CD4-positive, alpha-beta T cell (primary cell): ENCODE measurements around the gene CLCN3. TPM values are rescaled to one million over a fixed set of nuclear protein-coding genes. Genes with fewer than 3 reads are reported as not detected.
A peak's percentile ranks its signal among the peaks of the same experiment; 100 is the strongest.

Source experiments
- ATAC-seq: fragments of 200-7000 bp; cut with Tn5 transposase; one replicate; pipeline ENCODE4 v1.10.0; 2022; ENCODE audit warnings: mild to moderate bottlenecking; ENCODE audit not compliant: poor library complexity
- CTCF ChIA-PET: fragments of 350-600 bp; sonication (Branson Sonifier 250); formaldehyde crosslinking; loops from one replicate; lab custom pipeline; 2021; ENCODE audit warnings: antibody characterized with exemption, inconsistent platforms; lab: Charles Lee
- POLR2A ChIA-PET: fragments of 350-600 bp; sonication (Branson Sonifier 250); formaldehyde crosslinking; loops from one replicate; lab custom pipeline; 2021; ENCODE audit warnings: antibody characterized with exemption, inconsistent platforms; lab: Charles Lee
- DNase-seq, 14 experiments: peaks; one replicate each; pipeline ENCODE4 v3.0.0-alpha.2; 2013 to 2020; ENCODE audit warnings: mixed read lengths in 2 of 14
- H3K27ac ChIP-seq, 2 donors: one replicate each; pipeline versions ENCODE4 v1.5.1 to v1.7.0; 2013; ENCODE audit warnings: low read length in 2 of 2, low read depth in 1 of 2, mild to moderate bottlenecking in 1 of 2
- H3K27me3 ChIP-seq, 2 experiments: 1 replicate in 1 of 2; 2 replicates in 1 of 2; pipeline versions ENCODE4 v1.6.1 to v1.7.0; 2013; ENCODE audit warnings: low read length in 2 of 2, control low read depth in 1 of 2, mild to moderate bottlenecking in 1 of 2, moderate library complexity in 1 of 2; ENCODE audit not compliant: insufficient read depth in 2 of 2, control insufficient read depth in 1 of 2
- H3K36me3 ChIP-seq: one replicate; pipeline ENCODE4 v1.6.1; 2013; ENCODE audit warnings: low read length, control low read depth; ENCODE audit not compliant: insufficient read depth
- H3K4me1 ChIP-seq: one replicate; pipeline ENCODE4 v1.6.1; 2013; ENCODE audit warnings: low read length, control low read depth; ENCODE audit not compliant: insufficient read depth
- H3K4me3 ChIP-seq: one replicate; pipeline ENCODE4 v1.5.1; 2013; ENCODE audit warnings: mild to moderate bottlenecking, low read length, moderate library complexity
- H3K9me3 ChIP-seq, 2 experiments: 1 replicate in 1 of 2; 2 replicates in 1 of 2; pipeline versions ENCODE4 v1.6.1 to v1.7.0; 2013; ENCODE audit warnings: low read length in 2 of 2, mild to moderate bottlenecking in 2 of 2, control low read depth in 1 of 2, moderate library complexity in 1 of 2; ENCODE audit not compliant: control insufficient read depth in 1 of 2, insufficient read depth in 1 of 2
- H3K27ac Mint-ChIP-seq: one replicate; pipeline ENCODE4 v1.8.0; 2020; ENCODE audit warnings: mixed read lengths
- H3K27me3 Mint-ChIP-seq: one replicate; pipeline ENCODE4 v1.8.0; 2021; ENCODE audit warnings: mixed read lengths
- H3K36me3 Mint-ChIP-seq: one replicate; pipeline ENCODE4 v1.8.0; 2021; ENCODE audit warnings: low read depth, mixed read lengths
- H3K4me1 Mint-ChIP-seq: one replicate; pipeline ENCODE4 v1.8.0; 2021; ENCODE audit warnings: low read depth, mixed read lengths
- H3K4me3 Mint-ChIP-seq: one replicate; pipeline ENCODE4 v1.8.0; 2020; ENCODE audit warnings: mild to moderate bottlenecking, mixed read lengths
- H3K9me3 Mint-ChIP-seq: one replicate; pipeline ENCODE4 v1.8.0; 2020; ENCODE audit warnings: mixed read lengths
- CTCF ChIP-seq: fragments of 200-600 bp; IDR thresholded peaks from one replicate; pipeline ENCODE4 v1.8.0; 2022; ENCODE audit warnings: antibody characterized with exemption, mild to moderate bottlenecking
- intact Hi-C, 2 experiments: fragments of 100-400 bp; cut with DNase I in 1 of 2; cut with micrococcal nuclease in 1 of 2; formaldehyde crosslinking; loops; one replicate each; pipeline versions ENCODE4 v1.15.1 to v1.9.0; 2023 to 2025; cut with DNase I, micrococcal nuclease
- total RNA-seq, 174 experiments: library from RNA in 2 of 174; stranded (reverse) in 2 of 174; gene quantifications; one replicate each; pipeline ENCODE4 v1.2.3 and lab custom pipeline; 2021 to 2026

Gene CLCN3
- total RNA-seq, 2 experiments from 2014 or later = 9.0 to 9.2 TPM

GRCh38 chr4:169615467-169616106, 4.8 kb upstream of the CLCN3 start:
- H3K4me3 ChIP-seq = no peak overlapping the region
- ChIA-PET POLR2A (no interaction called here), CTCF (no interaction called here)
- no peak for ATAC-seq
- peaks cover 22% of the 10 kb centered on the region for H3K4me1 ChIP-seq
- H3K27ac ChIP-seq = no peak overlapping the region
- Mint-ChIP-seq H3K4me1 (peaks cover 69% of the 10 kb centered on the region), H3K27ac (peak overlapping the region; percentile 49), H3K27me3 (no peaks in the 10 kb centered on the region), H3K36me3 (peaks cover 28% of the 10 kb centered on the region), H3K9me3 (no peaks in the 10 kb centered on the region), H3K4me3 (no peak overlapping the region)
- peak in 1 of 14 experiments; percentile 12 for DNase-seq
- no peaks in the 10 kb centered on the region for H3K36me3 ChIP-seq
- no peak for TF ChIP-seq CTCF
- intact Hi-C loops = loop anchor here in 1 of 2 experiments (5.0 to 10.0 kb wide), 3 partner anchors 432 to 1301 kb away; partner anchors contain the start of gene DDX60
- no peaks in the 10 kb centered on the region for H3K27me3 ChIP-seq
- H3K9me3 ChIP-seq = no peaks in the 10 kb centered on the region

GRCh38 chr4:169616846-169617245, 3.5 kb upstream of the CLCN3 start:
- Mint-ChIP-seq H3K9me3 (no peaks in the 10 kb centered on the region), H3K4me1 (peaks cover 69% of the 10 kb centered on the region), H3K4me3 (peak overlapping the region; percentile 16), H3K36me3 (peaks cover 26% of the 10 kb centered on the region), H3K27me3 (no peaks in the 10 kb centered on the region), H3K27ac (peak overlapping the region; percentile 21)
- POLR2A ChIA-PET = no interaction called here
- no peak for TF ChIP-seq CTCF
- H3K36me3 ChIP-seq = no peaks in the 10 kb centered on the region
- CTCF ChIA-PET = no interaction called here
- intact Hi-C loops = loop anchor here in 1 of 2 experiments (5.0 to 10.0 kb wide), 3 partner anchors 430 to 1302 kb away; partner anchors contain the start of gene DDX60
- no peak overlapping the region for H3K4me3 ChIP-seq
- DNase-seq (no peak), ATAC-seq (no peak)
- no peaks in the 10 kb centered on the region for H3K9me3 ChIP-seq
- no peak overlapping the region for H3K27ac ChIP-seq
- peaks cover 23% of the 10 kb centered on the region for H3K4me1 ChIP-seq
- H3K27me3 ChIP-seq = no peaks in the 10 kb centered on the region

- ATAC-seq = no peak
- Mint-ChIP-seq H3K4me3 (no peak overlapping the region), H3K27me3 (no peaks in the 10 kb centered on the region), H3K9me3 (no peaks in the 10 kb centered on the region), H3K36me3 (peaks cover 22% of the 10 kb centered on the region), H3K27ac (peak overlapping the region; percentile 98), H3K4me1 (peaks cover 69% of the 10 kb centered on the region)
- Histone ChIP-seq H3K36me3 (no peaks in the 10 kb centered on the region), H3K4me3 (no peak overlapping the region), H3K9me3 (no peaks in the 10 kb centered on the region), H3K27me3 (no peaks in the 10 kb centered on the region), H3K4me1 (peaks cover 25% of the 10 kb centered on the region), H3K27ac (no peak overlapping the region)
- no peak for TF ChIP-seq CTCF
- CTCF ChIA-PET = no interaction called here
- POLR2A ChIA-PET = no interaction called here
- intact Hi-C loops = loop anchor here in 1 of 2 experiments (5.0 to 10.0 kb wide), 3 partner anchors 430 to 1303 kb away; partner anchors contain the start of gene DDX60
- DNase-seq = no peak
Observed at GRCh38 chr4:169617306-169617705, 3.1 kb upstream of the CLCN3 start.
